Effector memory CD8-positive, alpha-beta T cell (primary cell): ENCODE measurements around the gene SRRD.
"Not testable (repeated sequence)": the region's sequence is repeated elsewhere in the genome, so short reads cannot be mapped to it uniquely, and the experiment has no call there.

Experiments
- ATAC-seq: fragments of 150-1000 bp; cut with Tn5 transposase; replicated peaks from 2 replicates; pipeline ENCODE4 v1.10.0; 2021; ENCODE audit warnings: mild to moderate bottlenecking, moderate library complexity
- DNase-seq, 3 experiments: peaks; one replicate each; pipeline ENCODE4 v3.0.0; 2021
- H3K27ac Mint-ChIP-seq, 2 donors: one replicate each; pipeline ENCODE4 v1.8.0; 2022; ENCODE audit warnings: mild to moderate bottlenecking in 2 of 2, mixed read lengths in 2 of 2, moderate library complexity in 2 of 2
- H3K27me3 Mint-ChIP-seq, 2 donors: one replicate each; pipeline ENCODE4 v1.8.0; 2022; ENCODE audit warnings: mixed read lengths in 2 of 2
- H3K36me3 Mint-ChIP-seq: one replicate; pipeline ENCODE4 v1.8.0; 2022; ENCODE audit warnings: mild to moderate bottlenecking, moderate library complexity, mixed read lengths; ENCODE audit not compliant: insufficient read depth
- H3K4me1 Mint-ChIP-seq, 2 donors: one replicate each; pipeline ENCODE4 v1.8.0; 2022; ENCODE audit warnings: low read depth in 2 of 2, mixed read lengths in 2 of 2
- H3K4me3 Mint-ChIP-seq, 2 donors: one replicate each; pipeline ENCODE4 v1.8.0; 2022; ENCODE audit warnings: mild to moderate bottlenecking in 2 of 2, mixed read lengths in 2 of 2, moderate library complexity in 2 of 2
- H3K9me3 Mint-ChIP-seq, 2 donors: one replicate each; pipeline ENCODE4 v1.8.0; 2022; ENCODE audit warnings: mixed read lengths in 2 of 2
- total RNA-seq, 9 experiments: gene quantifications; one replicate each; lab custom pipeline; 2026; lab: John Stamatoyannopoulos, UW

Gene SRRD, protein sequence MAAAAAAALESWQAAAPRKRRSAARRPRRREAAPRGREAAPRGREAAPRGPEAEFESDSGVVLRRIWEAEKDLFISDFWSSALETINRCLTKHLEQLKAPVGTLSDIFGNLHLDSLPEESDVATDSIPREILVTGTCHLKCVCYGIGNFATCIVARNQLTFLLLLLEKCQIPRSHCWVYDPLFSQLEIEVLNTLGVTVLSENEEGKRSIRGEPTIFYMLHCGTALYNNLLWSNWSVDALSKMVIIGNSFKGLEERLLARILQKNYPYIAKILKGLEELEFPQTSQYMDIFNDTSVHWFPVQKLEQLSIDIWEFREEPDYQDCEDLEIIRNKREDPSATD
- total RNA-seq, result 17.5 to 58.1 (median 36.6) reads per million in 9 experiments

DNA sequence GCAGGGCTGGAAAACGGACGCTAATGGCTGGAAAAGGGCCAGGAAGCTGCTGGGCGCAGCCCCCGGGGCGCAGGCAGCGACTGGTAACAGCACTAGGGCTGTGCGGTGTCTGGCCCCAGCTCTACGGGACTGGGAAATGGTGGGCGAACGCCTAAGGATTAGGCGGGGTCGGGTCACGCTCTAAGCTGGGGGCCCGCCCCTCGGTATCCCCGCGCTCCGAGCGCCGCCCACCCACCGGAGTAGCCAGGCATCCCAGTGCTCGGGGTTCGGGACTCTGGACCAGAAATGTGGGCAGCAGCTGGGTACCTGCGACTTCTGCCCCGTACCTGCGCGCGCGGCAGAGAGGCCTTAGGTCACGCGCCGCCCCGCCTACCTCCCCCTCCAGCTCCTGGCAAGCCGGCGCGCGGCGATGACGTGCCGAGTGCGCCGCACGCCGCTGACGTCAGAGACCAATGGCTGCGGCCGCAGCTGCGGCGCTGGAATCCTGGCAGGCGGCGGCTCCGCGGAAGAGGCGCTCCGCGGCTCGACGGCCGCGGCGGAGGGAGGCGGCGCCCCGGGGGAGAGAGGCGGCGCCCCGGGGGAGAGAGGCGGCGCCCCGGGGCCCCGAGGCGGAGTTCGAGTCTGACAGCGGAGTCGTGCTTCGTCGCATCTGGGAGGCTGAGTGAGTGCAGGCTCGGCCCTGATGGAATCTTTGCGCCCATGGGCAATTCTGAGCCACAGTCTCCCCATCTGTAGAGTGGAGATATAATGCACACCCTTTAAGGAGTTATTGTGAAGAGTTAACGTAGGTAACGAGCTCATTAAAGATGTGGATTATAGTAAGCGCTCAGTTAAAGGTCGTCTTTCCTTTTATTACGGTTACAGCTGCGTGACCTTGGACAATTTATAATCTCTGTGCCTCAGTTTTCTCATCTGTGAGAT is at the start of gene SRRD, which contains the start of gene HPS4:
TSS of gene SRRD (plus strand) at position 439 of the 921 bp plus-strand sequence. CDS start at position 453, 14 bp downstream.
TSS of gene HPS4 (minus strand) at position 345 of the 921 bp plus-strand sequence. CDS start 2,021 bp downstream, outside the sequence.
- peaks cover 44 to 52% of the 10 kb centered on the region in 2 donors for H3K4me1 Mint-ChIP-seq
- peak within 1 kb of the TSS; percentile 98 to 99 for H3K27ac Mint-ChIP-seq
- peak within 1 kb of the TSS; percentile 94 for H3K4me3 Mint-ChIP-seq
- no peaks in the 10 kb centered on the region for H3K27me3 Mint-ChIP-seq
- H3K36me3 Mint-ChIP-seq, result peaks cover 34% of the 10 kb centered on the region
- no peaks in the 10 kb centered on the region for H3K9me3 Mint-ChIP-seq
- DNase-seq (peak; percentile 89 to 94 (median 94)), ATAC-seq (peak; percentile 77)

- DNase-seq (no peak), ATAC-seq (no peak)
- no peak overlapping the region for H3K4me3 Mint-ChIP-seq
- no peaks in the 10 kb centered on the region for H3K27me3 Mint-ChIP-seq
- H3K4me1 Mint-ChIP-seq, result peaks cover 17 to 27% of the 10 kb centered on the region in 2 donors
- H3K36me3 Mint-ChIP-seq, result peaks cover 6% of the 10 kb centered on the region
- H3K9me3 Mint-ChIP-seq, result no peaks in the 10 kb centered on the region
- peak overlapping the region; percentile 16 to 49 for H3K27ac Mint-ChIP-seq
Measured at GRCh38 chr22:26435327-26436093, 48.2 kb upstream of the SRRD start.

- ATAC-seq, result no peak
- Mint-ChIP-seq H3K4me3 (no peak overlapping the region), H3K9me3 (no peaks in the 10 kb centered on the region), H3K27me3 (no peaks in the 10 kb centered on the region), H3K4me1 (peaks cover 16 to 24% of the 10 kb centered on the region in 2 donors), H3K36me3 (peaks cover 6% of the 10 kb centered on the region), H3K27ac (no peak overlapping the region)
- no peak for DNase-seq
Measured at GRCh38 chr22:26436903-26437515, 46.7 kb upstream of the SRRD start.

GRCh38 chr22:26437694-26438392 is 45.8 kb upstream of the SRRD start:
- Mint-ChIP-seq H3K36me3 (peaks cover 6% of the 10 kb centered on the region), H3K4me3 (no peak overlapping the region), H3K9me3 (no peaks in the 10 kb centered on the region), H3K4me1 (peaks cover 16 to 19% of the 10 kb centered on the region in 2 donors), H3K27ac (peak overlapping the region in 1 of 2 donors; percentile 3), H3K27me3 (no peaks in the 10 kb centered on the region)
- ATAC-seq (no peak), DNase-seq (no peak)

DNA sequence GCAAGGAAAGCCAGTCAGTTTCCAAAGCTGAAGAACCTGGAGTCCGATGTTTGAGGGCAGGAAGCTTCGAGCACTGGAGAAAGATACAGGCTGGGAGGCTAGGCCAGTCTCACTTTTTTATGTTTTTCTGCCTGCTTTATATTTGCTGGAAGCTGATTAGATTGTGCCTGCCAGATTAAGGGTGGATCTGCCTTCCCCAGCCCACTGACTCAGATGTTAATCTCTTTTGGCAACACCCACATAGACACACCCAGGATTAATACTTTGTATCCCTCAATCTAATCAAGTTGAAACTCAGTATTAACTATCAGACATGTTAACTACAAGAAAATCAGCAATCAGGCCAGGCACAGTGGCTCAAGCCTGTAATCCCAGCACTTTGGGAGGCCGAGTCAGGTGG is 44.9 kb upstream of the SRRD start:
- not testable (repeated sequence) for DNase-seq, ATAC-seq, H3K4me3 Mint-ChIP-seq

DNA sequence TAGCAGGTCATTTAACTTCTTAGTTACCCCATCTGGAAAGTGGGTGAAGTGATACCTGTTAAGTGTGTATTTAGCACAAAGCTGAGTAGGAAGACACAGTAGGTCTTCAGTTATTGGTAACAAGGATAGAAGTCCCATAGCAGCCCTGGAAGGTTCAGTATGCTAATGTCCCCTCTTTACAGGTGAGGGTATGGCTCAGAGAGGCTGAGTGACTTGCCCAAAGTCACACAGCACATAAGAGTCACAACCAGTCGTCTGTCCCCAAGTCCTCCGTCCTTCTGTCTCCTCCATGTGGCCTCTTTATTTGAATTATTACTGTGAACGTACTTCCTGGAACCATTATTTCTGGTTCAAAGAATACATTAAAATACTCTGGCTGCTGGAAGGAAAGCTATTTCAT is 44.1 kb upstream of the SRRD start:
- H3K9me3 Mint-ChIP-seq, result no peaks in the 10 kb centered on the region
- peaks cover 4% of the 10 kb centered on the region for H3K36me3 Mint-ChIP-seq
- no peak overlapping the region for H3K4me3 Mint-ChIP-seq

More for the DNA sequence above, 44.9 kb upstream of the SRRD start:
- not testable (repeated sequence) for H3K36me3 Mint-ChIP-seq, H3K9me3 Mint-ChIP-seq, H3K27me3 Mint-ChIP-seq, H3K27ac Mint-ChIP-seq
- H3K4me1 Mint-ChIP-seq, result peaks cover 16 to 18% of the 10 kb centered on the region in 2 donors

DNA sequence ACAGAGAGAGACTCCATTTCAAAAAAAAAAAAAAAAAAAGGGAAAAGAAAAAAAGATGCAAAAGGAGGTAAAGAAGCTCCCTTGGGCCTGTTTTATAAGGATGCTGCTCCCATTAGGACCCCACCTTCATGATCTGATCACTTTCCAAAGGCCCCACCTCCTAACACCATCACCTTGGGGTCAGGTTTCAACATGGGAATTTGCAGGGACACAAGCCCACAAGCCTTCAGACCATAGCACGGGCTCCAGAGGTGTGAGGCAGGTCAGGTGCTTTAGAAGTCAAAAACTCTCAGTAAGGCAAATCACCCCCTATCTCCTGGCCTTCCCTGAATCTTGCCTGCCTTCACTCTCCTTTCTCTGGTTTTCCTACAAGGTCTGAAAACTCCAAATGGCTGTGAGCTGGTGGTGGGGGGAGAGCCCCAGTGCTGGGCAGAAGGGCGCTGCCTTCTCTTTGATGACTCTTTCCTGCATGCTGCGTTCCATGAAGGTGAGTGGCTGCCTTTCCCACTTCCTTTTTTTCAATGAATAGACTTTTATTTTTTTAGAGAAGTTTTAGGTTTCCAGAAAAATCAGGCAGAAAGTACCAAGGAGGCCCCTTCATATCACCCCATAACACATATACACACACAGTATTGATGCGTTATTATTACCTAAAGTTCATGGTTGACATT is 41.5 kb upstream of the SRRD start:
- no peak overlapping the region for H3K4me3 Mint-ChIP-seq
- no peaks in the 10 kb centered on the region for H3K27me3 Mint-ChIP-seq
- DNase-seq, result no peak
- ATAC-seq, result no peak
- peak overlapping the region in 1 of 2 donors; percentile 42 for H3K27ac Mint-ChIP-seq
- H3K4me1 Mint-ChIP-seq, result peaks cover 0 to 3% of the 10 kb centered on the region in 2 donors
- no peaks in the 10 kb centered on the region for H3K9me3 Mint-ChIP-seq
- H3K36me3 Mint-ChIP-seq, result peaks cover 4% of the 10 kb centered on the region

More for the DNA sequence above, 44.1 kb upstream of the SRRD start:
- Mint-ChIP-seq H3K27ac (no peak overlapping the region), H3K4me1 (peaks cover 16 to 18% of the 10 kb centered on the region in 2 donors), H3K27me3 (no peaks in the 10 kb centered on the region)
- ATAC-seq, result no peak
- DNase-seq, result no peak

DNA sequence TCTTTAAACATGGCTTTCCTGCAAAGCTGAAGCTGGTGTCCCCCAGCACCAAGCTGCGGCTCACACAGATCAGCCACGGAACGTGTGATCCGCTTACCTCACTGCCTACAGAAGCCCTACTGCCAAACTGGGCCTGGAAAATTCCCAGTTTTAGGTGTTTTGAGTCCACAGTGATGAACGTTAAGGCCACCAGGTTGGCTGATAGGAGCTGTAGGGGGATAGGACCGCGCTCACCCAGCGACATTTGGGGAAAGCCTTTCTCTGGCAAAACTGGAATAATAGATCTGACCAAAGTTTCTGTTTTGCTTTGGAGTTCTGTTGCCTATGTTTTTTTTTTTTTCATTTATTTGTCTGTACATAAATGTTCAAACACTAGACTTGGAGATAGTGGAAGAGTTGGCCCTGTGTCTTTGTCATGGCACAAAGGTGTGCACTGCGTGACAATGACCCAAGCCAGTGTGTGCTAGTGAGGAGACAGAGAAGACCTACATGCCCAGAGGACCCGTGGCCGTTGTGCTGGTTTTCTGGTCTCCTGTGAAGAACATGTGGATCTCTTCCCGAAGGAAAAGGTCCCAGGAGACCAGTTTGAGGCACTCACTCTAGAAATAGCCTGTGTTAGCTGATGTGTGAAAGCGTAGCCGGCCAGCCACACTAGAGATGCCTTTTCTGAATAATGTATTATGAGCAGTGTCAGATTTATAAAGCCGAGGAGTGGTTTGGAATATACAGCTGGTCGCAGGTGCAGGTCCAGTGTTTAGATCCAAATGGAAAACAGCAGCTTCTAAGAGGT is 39.6 kb upstream of the SRRD start:
- Mint-ChIP-seq H3K4me1 (peaks cover 0 to 1% of the 10 kb centered on the region in 2 donors), H3K36me3 (peaks cover 10% of the 10 kb centered on the region), H3K27ac (no peak overlapping the region), H3K27me3 (no peaks in the 10 kb centered on the region), H3K9me3 (no peaks in the 10 kb centered on the region), H3K4me3 (no peak overlapping the region)
- ATAC-seq (no peak), DNase-seq (no peak)

GRCh38 chr22:26444777-26445176 is 38.9 kb upstream of the SRRD start:
- no peak for ATAC-seq
- H3K4me3 Mint-ChIP-seq, result no peak overlapping the region

DNA sequence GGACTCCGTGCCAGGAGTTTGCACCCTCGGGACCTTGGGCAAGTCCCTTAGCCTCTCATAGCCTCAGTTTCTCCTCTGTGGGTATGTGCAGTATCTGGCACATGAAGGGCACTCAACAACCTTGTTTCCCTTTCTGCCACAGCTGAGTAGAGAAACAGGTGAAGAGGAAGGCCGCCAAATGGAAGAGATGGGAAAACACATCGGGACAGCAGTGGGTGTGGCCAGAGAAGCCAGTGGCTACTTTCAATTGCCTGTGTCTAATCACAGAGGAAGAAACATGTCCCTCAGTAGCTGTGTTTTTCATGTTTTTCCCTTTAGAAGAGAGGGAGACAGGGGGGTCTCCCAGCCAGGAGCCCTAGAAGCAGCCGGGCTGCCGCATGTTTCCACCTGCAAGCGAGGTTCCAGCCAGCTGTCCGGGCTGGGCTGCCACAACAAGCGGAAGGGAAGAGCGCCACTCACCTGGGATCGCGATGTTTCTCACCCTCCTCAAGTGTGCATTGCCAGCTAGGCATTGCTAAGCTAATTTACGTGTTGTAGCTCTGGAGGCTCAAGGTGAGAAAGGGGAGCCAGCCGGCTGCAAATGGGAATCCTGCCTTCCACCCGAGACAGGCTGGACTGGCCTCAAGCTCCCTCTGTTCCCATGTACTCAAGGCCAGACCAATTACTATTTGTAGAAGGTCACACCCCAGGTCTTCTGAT is 38.0 kb upstream of the SRRD start:
- Mint-ChIP-seq H3K9me3 (no peaks in the 10 kb centered on the region), H3K27ac (no peak overlapping the region), H3K4me1 (peaks cover 0 to 1% of the 10 kb centered on the region in 2 donors), H3K27me3 (no peaks in the 10 kb centered on the region), H3K4me3 (no peak overlapping the region), H3K36me3 (peaks cover 12% of the 10 kb centered on the region)
- ATAC-seq (no peak), DNase-seq (no peak)

More at GRCh38 chr22:26444777-26445176, 38.9 kb upstream of the SRRD start:
- H3K27me3 Mint-ChIP-seq, result no peaks in the 10 kb centered on the region
- peaks cover 12% of the 10 kb centered on the region for H3K36me3 Mint-ChIP-seq
- no peak overlapping the region for H3K27ac Mint-ChIP-seq
- peaks cover 0 to 1% of the 10 kb centered on the region in 2 donors for H3K4me1 Mint-ChIP-seq
- DNase-seq, result no peak
- no peaks in the 10 kb centered on the region for H3K9me3 Mint-ChIP-seq
